Tibial nerve (tissue), 4 donors: ENCODE results near the gene FFAR2.

Source experiments
- CTCF ChIP-seq, 5 experiments: fragments of 200-600 bp in 3 of 5; fragments of 450-650 bp in 2 of 5; sonication (generic) in 3 of 5; IDR thresholded peaks; one replicate each; pipeline ENCODE4 v1.5.1; 2016 to 2019; ENCODE audit warnings: antibody characterized with exemption in 5 of 5, mild to moderate bottlenecking in 3 of 5, moderate library complexity in 2 of 5
- EP300 ChIP-seq, 2 donors: sonication (generic); formaldehyde crosslinking; IDR thresholded peaks; one replicate each; pipeline ENCODE4 v1.6.1; 2017; ENCODE audit warnings: antibody characterized with exemption in 2 of 2, mild to moderate bottlenecking in 1 of 2
- POLR2A ChIP-seq, 2 donors: fragments of 450-650 bp; IDR thresholded peaks; one replicate each; pipeline ENCODE4 v1.6.1; 2017; ENCODE audit warnings: antibody characterized with exemption in 2 of 2, mild to moderate bottlenecking in 2 of 2, moderate library complexity in 2 of 2

- TF ChIP-seq POLR2A (IDR thresholded peaks at IDR 0.05) (no peak), CTCF (IDR thresholded peaks at IDR 0.05) (no peak), EP300 (IDR thresholded peaks at IDR 0.05) (no peak)
Observed at GRCh38 chr19:35433448-35433847, 14.6 kb upstream of the FFAR2 start.
